Breast epithelium (tissue), 3 donors: ENCODE data around the gene MFN2.

ENCODE experiments used
- CTCF ChIP-seq, 3 donors: fragments of 450-650 bp; IDR thresholded peaks; one replicate each; pipeline ENCODE4 v1.5.1; 2016 to 2017; ENCODE audit warnings: antibody characterized with exemption in 3 of 3, mild to moderate bottlenecking in 3 of 3, moderate library complexity in 3 of 3
- POLR2A ChIP-seq: fragments of 450-650 bp; IDR thresholded peaks from one replicate; pipeline ENCODE4 v1.6.1; 2016; ENCODE audit warnings: antibody characterized with exemption, mild to moderate bottlenecking, moderate library complexity

GRCh38 chr1:12022036-12022435 lies 41.8 kb downstream of the MFN2 start:
- no peak for TF ChIP-seq CTCF (IDR thresholded peaks at IDR 0.05)
- TF ChIP-seq POLR2A, result no peak
